OCI-LY3 (cell line): ENCODE data around the gene FCN1.

Experiments
- EZH2phosphoT487 ChIP-seq: fragments of 200-600 bp; shearing (Covaris generic); IDR thresholded peaks from 2 replicates; pipeline ENCODE4 v1.6.1; 2018; ENCODE audit warnings: antibody characterized with exemption, mixed run types, low read depth
- TF ChIP-seq, protein P1 (sequence below): fragments of 200-600, 300-600 bp; sonication (generic); IDR thresholded peaks from 2 replicates; pipeline ENCODE4 v1.5.1; 2014; ENCODE audit warnings: antibody characterized with exemption, low read length, low read depth

DNA sequence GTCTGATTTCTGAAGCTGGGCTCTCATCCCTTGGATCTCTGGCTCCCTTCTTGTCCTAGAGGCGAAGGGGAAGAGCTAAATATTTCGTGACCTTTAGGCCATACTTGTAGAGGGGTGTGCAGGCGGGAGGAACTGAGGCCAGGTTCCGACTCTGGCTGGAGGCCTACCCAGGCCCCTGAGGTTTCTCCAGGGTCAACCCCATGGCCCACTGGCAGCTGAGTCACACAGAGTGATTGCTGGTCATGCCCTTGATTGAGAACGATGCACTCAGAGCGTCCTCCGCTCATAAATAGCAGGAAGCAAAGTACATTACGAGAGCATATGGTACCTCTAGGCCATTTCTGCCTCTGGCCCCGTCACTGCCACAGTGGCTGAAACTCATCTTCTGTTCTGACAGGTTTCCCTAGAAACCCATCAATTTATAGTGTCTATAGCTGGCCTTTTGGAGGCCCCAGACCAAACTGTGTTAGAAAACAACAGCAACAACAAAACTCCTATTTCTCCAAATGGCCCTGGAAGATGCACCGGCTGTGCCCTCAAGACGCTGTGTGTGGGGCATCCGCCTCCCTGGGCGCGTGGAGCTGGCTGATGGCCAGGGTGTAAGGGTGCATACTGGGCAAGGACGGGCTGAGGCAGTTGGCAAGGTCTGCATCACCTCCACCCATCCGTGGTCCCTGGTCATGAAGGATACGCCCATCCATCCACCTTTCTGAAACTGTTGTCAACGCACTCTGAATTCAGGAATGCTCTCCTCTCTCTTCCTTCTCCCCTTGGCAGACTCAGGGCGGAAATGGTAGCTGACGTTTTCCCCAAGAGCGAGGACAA, 32.9 kb upstream of the FCN1 start:
- TF ChIP-seq, protein P1, sequence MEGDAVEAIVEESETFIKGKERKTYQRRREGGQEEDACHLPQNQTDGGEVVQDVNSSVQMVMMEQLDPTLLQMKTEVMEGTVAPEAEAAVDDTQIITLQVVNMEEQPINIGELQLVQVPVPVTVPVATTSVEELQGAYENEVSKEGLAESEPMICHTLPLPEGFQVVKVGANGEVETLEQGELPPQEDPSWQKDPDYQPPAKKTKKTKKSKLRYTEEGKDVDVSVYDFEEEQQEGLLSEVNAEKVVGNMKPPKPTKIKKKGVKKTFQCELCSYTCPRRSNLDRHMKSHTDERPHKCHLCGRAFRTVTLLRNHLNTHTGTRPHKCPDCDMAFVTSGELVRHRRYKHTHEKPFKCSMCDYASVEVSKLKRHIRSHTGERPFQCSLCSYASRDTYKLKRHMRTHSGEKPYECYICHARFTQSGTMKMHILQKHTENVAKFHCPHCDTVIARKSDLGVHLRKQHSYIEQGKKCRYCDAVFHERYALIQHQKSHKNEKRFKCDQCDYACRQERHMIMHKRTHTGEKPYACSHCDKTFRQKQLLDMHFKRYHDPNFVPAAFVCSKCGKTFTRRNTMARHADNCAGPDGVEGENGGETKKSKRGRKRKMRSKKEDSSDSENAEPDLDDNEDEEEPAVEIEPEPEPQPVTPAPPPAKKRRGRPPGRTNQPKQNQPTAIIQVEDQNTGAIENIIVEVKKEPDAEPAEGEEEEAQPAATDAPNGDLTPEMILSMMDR: no peak
- no peak for TF ChIP-seq EZH2phosphoT487
